Measurements from ENCODE around the gene BMP6. TPM values are rescaled to one million over a fixed set of nuclear protein-coding genes. Genes with fewer than 3 reads are reported as not detected.

BMP6 gene
- total and polyA plus RNA-seq, 10 of the 15 experiments (the other 5 are each of a cell fraction or from before 2014, with no cell fraction given), result 0.02 to 0.15 (median 0.05) TPM; not detected in 5

DNA sequence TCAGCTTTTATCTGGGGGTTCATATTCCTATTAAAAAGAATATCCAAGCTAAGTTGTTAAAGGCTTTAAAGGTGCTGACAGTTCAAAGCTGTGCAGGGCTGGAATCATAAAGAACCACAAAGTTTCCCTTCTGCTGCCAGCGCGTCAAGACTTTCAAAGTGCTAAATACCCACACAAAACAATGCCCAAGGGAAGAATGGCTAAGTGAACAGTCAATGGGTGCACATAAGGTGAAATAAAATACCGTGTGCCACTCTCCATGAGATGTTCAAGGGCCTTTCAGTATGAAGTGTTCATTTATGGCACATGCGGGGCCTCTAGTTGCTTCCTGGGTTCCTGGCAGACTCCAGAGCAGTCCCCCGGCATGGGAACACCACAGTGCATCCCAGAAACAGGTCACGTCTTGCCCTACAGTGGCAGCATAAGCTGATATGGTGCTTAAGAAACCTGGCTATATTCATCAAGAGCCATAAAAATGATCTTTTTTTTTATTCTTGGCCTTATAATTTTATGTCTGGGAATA lies 170.6 kb downstream of the BMP6 start:
- Histone ChIP-seq H3K79me2 (ENCODE audit: control insufficient read depth, insufficient read depth, low read length) (peaks cover 2% of the 10 kb centered on the region; the same call in 1 of the 2 replicates), H3K4me2 (ENCODE audit: control insufficient read depth, insufficient read depth) (no peak overlapping the region), H4K20me1 (ENCODE audit: control insufficient read depth, insufficient read depth) (peaks cover 6% of the 10 kb centered on the region), H3K36me3 (ENCODE audit: control insufficient read depth in 2 of 2, insufficient read depth in 2 of 2, low read length in 1 of 2) (peaks cover 19 to 63% of the 10 kb centered on the region in 2 experiments), H3K27me3 (replicated peaks in 1 of 2; ENCODE audit: control insufficient read depth in 2 of 2, insufficient read depth in 2 of 2, low read length in 1 of 2) (no peaks in the 10 kb centered on the region), H3K9ac (ENCODE audit: control insufficient read depth, insufficient read depth, low read length) (no peak overlapping the region), H3K27ac (ENCODE audit: control insufficient read depth, insufficient read depth) (no peak overlapping the region), H3K9me3 (replicated peaks; ENCODE audit: control insufficient read depth, insufficient read depth, low read length) (no peaks in the 10 kb centered on the region), H3K4me1 (ENCODE audit: control insufficient read depth, insufficient read depth, low read length) (peaks cover 20% of the 10 kb centered on the region), H2AFZ (ENCODE audit: control insufficient read depth, low read depth, low read length) (no peak overlapping the region), H3K4me3 (no peak overlapping the region)
- no peak for TF ChIP-seq BRCA1 (IDR thresholded peaks at IDR 0.05; ENCODE audit: low read depth, low read length)
- no peak for TF ChIP-seq DPF2 (IDR thresholded peaks at IDR 0.05)
- TF ChIP-seq EGR1 (IDR thresholded peaks at IDR 0.05; ENCODE audit: borderline replicate concordance in 1 of 2, low read depth in 2 of 2, low read length in 2 of 2), result no peak
- TF ChIP-seq SREBF1 (IDR thresholded peaks at IDR 0.05; ENCODE audit: low read length), result no peak
- no peak for TF ChIP-seq HCFC1 (IDR thresholded peaks at IDR 0.05; ENCODE audit: low read length)
- TF ChIP-seq, protein P1, sequence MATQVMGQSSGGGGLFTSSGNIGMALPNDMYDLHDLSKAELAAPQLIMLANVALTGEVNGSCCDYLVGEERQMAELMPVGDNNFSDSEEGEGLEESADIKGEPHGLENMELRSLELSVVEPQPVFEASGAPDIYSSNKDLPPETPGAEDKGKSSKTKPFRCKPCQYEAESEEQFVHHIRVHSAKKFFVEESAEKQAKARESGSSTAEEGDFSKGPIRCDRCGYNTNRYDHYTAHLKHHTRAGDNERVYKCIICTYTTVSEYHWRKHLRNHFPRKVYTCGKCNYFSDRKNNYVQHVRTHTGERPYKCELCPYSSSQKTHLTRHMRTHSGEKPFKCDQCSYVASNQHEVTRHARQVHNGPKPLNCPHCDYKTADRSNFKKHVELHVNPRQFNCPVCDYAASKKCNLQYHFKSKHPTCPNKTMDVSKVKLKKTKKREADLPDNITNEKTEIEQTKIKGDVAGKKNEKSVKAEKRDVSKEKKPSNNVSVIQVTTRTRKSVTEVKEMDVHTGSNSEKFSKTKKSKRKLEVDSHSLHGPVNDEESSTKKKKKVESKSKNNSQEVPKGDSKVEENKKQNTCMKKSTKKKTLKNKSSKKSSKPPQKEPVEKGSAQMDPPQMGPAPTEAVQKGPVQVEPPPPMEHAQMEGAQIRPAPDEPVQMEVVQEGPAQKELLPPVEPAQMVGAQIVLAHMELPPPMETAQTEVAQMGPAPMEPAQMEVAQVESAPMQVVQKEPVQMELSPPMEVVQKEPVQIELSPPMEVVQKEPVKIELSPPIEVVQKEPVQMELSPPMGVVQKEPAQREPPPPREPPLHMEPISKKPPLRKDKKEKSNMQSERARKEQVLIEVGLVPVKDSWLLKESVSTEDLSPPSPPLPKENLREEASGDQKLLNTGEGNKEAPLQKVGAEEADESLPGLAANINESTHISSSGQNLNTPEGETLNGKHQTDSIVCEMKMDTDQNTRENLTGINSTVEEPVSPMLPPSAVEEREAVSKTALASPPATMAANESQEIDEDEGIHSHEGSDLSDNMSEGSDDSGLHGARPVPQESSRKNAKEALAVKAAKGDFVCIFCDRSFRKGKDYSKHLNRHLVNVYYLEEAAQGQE (IDR thresholded peaks at IDR 0.05; ENCODE audit: low read depth, low read length), result no peak
- no peak for TF ChIP-seq MYB (IDR thresholded peaks at IDR 0.05; ENCODE audit: borderline replicate concordance, low read depth, low read length)
- TF ChIP-seq, protein P2, sequence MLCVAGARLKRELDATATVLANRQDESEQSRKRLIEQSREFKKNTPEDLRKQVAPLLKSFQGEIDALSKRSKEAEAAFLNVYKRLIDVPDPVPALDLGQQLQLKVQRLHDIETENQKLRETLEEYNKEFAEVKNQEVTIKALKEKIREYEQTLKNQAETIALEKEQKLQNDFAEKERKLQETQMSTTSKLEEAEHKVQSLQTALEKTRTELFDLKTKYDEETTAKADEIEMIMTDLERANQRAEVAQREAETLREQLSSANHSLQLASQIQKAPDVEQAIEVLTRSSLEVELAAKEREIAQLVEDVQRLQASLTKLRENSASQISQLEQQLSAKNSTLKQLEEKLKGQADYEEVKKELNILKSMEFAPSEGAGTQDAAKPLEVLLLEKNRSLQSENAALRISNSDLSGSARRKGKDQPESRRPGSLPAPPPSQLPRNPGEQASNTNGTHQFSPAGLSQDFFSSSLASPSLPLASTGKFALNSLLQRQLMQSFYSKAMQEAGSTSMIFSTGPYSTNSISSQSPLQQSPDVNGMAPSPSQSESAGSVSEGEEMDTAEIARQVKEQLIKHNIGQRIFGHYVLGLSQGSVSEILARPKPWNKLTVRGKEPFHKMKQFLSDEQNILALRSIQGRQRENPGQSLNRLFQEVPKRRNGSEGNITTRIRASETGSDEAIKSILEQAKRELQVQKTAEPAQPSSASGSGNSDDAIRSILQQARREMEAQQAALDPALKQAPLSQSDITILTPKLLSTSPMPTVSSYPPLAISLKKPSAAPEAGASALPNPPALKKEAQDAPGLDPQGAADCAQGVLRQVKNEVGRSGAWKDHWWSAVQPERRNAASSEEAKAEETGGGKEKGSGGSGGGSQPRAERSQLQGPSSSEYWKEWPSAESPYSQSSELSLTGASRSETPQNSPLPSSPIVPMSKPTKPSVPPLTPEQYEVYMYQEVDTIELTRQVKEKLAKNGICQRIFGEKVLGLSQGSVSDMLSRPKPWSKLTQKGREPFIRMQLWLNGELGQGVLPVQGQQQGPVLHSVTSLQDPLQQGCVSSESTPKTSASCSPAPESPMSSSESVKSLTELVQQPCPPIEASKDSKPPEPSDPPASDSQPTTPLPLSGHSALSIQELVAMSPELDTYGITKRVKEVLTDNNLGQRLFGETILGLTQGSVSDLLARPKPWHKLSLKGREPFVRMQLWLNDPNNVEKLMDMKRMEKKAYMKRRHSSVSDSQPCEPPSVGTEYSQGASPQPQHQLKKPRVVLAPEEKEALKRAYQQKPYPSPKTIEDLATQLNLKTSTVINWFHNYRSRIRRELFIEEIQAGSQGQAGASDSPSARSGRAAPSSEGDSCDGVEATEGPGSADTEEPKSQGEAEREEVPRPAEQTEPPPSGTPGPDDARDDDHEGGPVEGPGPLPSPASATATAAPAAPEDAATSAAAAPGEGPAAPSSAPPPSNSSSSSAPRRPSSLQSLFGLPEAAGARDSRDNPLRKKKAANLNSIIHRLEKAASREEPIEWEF (IDR thresholded peaks at IDR 0.05; ENCODE audit: insufficient replicate concordance, low read depth, low read length), result no peak
- TF ChIP-seq, protein P3, sequence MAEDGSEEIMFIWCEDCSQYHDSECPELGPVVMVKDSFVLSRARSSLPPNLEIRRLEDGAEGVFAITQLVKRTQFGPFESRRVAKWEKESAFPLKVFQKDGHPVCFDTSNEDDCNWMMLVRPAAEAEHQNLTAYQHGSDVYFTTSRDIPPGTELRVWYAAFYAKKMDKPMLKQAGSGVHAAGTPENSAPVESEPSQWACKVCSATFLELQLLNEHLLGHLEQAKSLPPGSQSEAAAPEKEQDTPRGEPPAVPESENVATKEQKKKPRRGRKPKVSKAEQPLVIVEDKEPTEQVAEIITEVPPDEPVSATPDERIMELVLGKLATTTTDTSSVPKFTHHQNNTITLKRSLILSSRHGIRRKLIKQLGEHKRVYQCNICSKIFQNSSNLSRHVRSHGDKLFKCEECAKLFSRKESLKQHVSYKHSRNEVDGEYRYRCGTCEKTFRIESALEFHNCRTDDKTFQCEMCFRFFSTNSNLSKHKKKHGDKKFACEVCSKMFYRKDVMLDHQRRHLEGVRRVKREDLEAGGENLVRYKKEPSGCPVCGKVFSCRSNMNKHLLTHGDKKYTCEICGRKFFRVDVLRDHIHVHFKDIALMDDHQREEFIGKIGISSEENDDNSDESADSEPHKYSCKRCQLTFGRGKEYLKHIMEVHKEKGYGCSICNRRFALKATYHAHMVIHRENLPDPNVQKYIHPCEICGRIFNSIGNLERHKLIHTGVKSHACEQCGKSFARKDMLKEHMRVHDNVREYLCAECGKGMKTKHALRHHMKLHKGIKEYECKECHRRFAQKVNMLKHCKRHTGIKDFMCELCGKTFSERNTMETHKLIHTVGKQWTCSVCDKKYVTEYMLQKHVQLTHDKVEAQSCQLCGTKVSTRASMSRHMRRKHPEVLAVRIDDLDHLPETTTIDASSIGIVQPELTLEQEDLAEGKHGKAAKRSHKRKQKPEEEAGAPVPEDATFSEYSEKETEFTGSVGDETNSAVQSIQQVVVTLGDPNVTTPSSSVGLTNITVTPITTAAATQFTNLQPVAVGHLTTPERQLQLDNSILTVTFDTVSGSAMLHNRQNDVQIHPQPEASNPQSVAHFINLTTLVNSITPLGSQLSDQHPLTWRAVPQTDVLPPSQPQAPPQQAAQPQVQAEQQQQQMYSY (CRISPR knock-in tag; IDR thresholded peaks at IDR 0.05), result no peak
- TF ChIP-seq KLF5 (IDR thresholded peaks at IDR 0.05; ENCODE audit: partially characterized antibody), result no peak
- TF ChIP-seq TBL1XR1 (IDR thresholded peaks at IDR 0.05; ENCODE audit: low read depth, low read length), result no peak
- 97% methylated on average over 6 of the region's 6 CpGs for WGBS (ENCODE audit: insufficient coverage, insufficient replicate concordance, low lambda C conversion rate, missing lambda C conversion rate)
- ATAC-seq, result no peak
- FAIRE-seq, result no peak
- ChIA-PET CTCF (interaction anchor here (0.5 to 1.2 kb wide), 2 partner anchors 61 to 119 kb away, joined by 3 to 4 read pairs; no protein-coding TSS in a partner anchor), POLR2A (no interaction called here), SMC1A (ENCODE audit: uncharacterized antibody, unreplicated experiment) (interaction anchor here (1.2 kb wide), 1 partner anchor 110 kb away, joined by 3 read pairs; no protein-coding TSS in a partner anchor), RAD21 (ENCODE audit: unreplicated experiment) (no interaction called here)
- no peak for DNase-seq (ENCODE audit: low read depth, low spot score)
- no TSS peak for BruUV-seq (replicated peaks)
- intact Hi-C loops (cut with micrococcal nuclease; ENCODE audit: unreplicated experiment), result loop anchor here (5.0 kb wide), 2 partner anchors 166 to 174 kb away; partner anchors contain the start of gene BLOC1S5
- in situ Hi-C loops (cut with MboI), result no loop called here
